Gastrocnemius medialis (tissue), 4 donors: ENCODE data around the gene ERICH3. TPM values are rescaled to one million over a fixed set of nuclear protein-coding genes. Genes with fewer than 3 reads are reported as not detected.

ENCODE experiments used
- ATAC-seq, 2 donors: fragments of 150-250 bp; one replicate each; pipeline ENCODE4 v1.9.1; 2016
- DNase-seq, 2 donors: peaks; one replicate each; pipeline ENCODE4 v3.0.0-alpha.2; 2019
- H3K27ac ChIP-seq, 4 donors: fragments of 200-600 bp; sonication (generic); 1 replicate in 1 of 4; 2 replicates in 3 of 4; pipeline ENCODE4 v1.5.1; 2016 to 2018; ENCODE audit warnings: mild to moderate bottlenecking in 2 of 4, moderate library complexity in 1 of 4
- H3K27me3 ChIP-seq, 3 donors: fragments of 200-600 bp; sonication (generic) in 2 of 3; 1 replicate in 1 of 3; 2 replicates in 2 of 3; pipeline versions ENCODE4 v1.5.1 to v1.6.0; 2016 to 2019; ENCODE audit warnings: mild to moderate bottlenecking in 1 of 3, moderate library complexity in 1 of 3
- H3K36me3 ChIP-seq, 2 donors: fragments of 200-600 bp; sonication (generic) in 1 of 2; one replicate each; pipeline ENCODE4 v1.5.1; 2017 to 2018
- H3K4me1 ChIP-seq, 2 donors: fragments of 200-600 bp; sonication (generic) in 1 of 2; one replicate each; pipeline ENCODE4 v1.5.1; 2016 to 2017; ENCODE audit warnings: mild to moderate bottlenecking in 2 of 2
- H3K4me3 ChIP-seq, 4 donors: fragments of 200-600 bp; sonication (generic) in 3 of 4; 1 replicate in 1 of 4; 2 replicates in 3 of 4; pipeline ENCODE4 v1.5.1; 2016 to 2019; ENCODE audit warnings: mild to moderate bottlenecking in 2 of 4
- H3K9me3 ChIP-seq, 3 donors: fragments of 200-600 bp; sonication (generic) in 2 of 3; 1 replicate in 1 of 3; 2 replicates in 2 of 3; pipeline ENCODE4 v1.5.1; 2016 to 2019
- POLR2A ChIP-seq, 2 donors: fragments of 450-650 bp; IDR thresholded peaks; one replicate each; pipeline ENCODE4 v1.6.1; 2017; ENCODE audit warnings: antibody characterized with exemption in 2 of 2, mild to moderate bottlenecking in 2 of 2, moderate library complexity in 2 of 2
- in situ Hi-C, 4 donors: fragments of 200-750 bp; cut with MboI; loops; one replicate each; pipeline versions ENCODE4 v1.15.0 to v1.8.0; 2017; ENCODE audit warnings: low sequenced_read_pairs in 4 of 4
- intact Hi-C: fragments of 100-400 bp; cut with DNase I; formaldehyde crosslinking; loops from one replicate; pipeline ENCODE4 v1.15.1; 2023; ENCODE audit warnings: low total_unique reads
- total RNA-seq, 4 donors: library from RNA; depleted of rRNA; stranded (reverse); fragments of >200 nt; gene quantifications; one replicate each; pipeline versions ENCODE4 v1.1.0 to v1.2.3, GENCODE V29; 2016
- TF ChIP-seq, protein P1 (sequence below), 5 experiments: fragments of 450-650 bp in 3 of 5; fragments of 200-600 bp in 2 of 5; sonication (generic) in 2 of 5; IDR thresholded peaks in 4 of 5; conservative IDR thresholded peaks in 1 of 5; 1 replicate in 4 of 5; 2 replicates in 1 of 5; pipeline ENCODE4 v1.5.1; 2016 to 2019; ENCODE audit warnings: antibody characterized with exemption in 5 of 5, mild to moderate bottlenecking in 3 of 5, moderate library complexity in 3 of 5

The ERICH3 gene
- total RNA-seq, 4 donors from 2014 or later: not detected

DNA sequence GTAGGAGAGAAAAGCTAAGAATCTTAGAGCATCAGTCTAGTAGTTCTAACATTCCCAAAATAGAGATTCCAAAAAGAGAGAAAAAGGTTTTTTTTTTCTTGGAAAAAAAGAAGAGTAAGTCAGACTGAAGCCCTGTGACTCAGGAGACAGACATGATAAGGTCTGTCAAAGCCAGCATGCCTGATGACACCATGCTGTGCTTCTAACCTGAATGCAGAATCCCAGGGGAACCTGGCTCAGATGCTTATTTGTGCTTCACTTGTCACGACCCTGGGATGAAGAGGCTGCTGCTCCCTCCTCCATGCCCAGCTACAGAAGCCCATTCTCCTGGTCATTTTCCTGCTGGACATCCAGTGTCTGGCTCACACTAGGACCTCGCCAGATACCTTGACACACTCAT is 44.3 kb downstream of the ERICH3 start:
- in situ Hi-C loops: no loop called here
- H3K27me3 ChIP-seq: no peaks in the 10 kb centered on the region
- ATAC-seq (no peak), DNase-seq (no peak)
- H3K4me1 ChIP-seq: no peaks in the 10 kb centered on the region
- intact Hi-C loops: no loop called here
- no peak for TF ChIP-seq POLR2A (IDR thresholded peaks at IDR 0.05)
- TF ChIP-seq, protein P1, sequence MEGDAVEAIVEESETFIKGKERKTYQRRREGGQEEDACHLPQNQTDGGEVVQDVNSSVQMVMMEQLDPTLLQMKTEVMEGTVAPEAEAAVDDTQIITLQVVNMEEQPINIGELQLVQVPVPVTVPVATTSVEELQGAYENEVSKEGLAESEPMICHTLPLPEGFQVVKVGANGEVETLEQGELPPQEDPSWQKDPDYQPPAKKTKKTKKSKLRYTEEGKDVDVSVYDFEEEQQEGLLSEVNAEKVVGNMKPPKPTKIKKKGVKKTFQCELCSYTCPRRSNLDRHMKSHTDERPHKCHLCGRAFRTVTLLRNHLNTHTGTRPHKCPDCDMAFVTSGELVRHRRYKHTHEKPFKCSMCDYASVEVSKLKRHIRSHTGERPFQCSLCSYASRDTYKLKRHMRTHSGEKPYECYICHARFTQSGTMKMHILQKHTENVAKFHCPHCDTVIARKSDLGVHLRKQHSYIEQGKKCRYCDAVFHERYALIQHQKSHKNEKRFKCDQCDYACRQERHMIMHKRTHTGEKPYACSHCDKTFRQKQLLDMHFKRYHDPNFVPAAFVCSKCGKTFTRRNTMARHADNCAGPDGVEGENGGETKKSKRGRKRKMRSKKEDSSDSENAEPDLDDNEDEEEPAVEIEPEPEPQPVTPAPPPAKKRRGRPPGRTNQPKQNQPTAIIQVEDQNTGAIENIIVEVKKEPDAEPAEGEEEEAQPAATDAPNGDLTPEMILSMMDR (IDR thresholded peaks at IDR 0.05 in 4 of 5, conservative IDR thresholded peaks at IDR 0.05 in 1 of 5): no peak
- no peaks in the 10 kb centered on the region for H3K36me3 ChIP-seq
- no peak overlapping the region for H3K4me3 ChIP-seq
- H3K9me3 ChIP-seq: no peaks in the 10 kb centered on the region
- H3K27ac ChIP-seq: no peak overlapping the region

DNA sequence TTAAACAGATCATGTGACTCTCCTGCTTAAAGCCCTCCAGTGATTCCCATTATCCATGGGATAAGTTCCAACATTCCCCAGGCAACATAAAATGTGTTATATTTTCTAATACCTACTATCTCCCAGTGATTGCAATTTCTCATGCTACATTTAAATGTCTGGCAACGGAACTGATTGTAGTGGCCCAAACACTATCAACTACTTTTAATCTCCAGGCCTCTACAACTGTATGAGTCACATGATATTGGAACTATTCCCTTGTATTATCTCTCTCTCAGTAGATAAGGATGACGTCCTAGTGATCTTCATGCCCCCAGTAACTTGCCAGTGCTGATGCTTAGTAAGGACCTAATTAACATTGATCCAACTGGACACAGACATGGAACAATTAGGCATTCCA is 49.9 kb downstream of the ERICH3 start:
- no peaks in the 10 kb centered on the region for H3K36me3 ChIP-seq
- DNase-seq: no peak
- no peaks in the 10 kb centered on the region for H3K4me1 ChIP-seq
- ATAC-seq: no peak
- H3K27ac ChIP-seq: no peak overlapping the region
- H3K27me3 ChIP-seq: no peaks in the 10 kb centered on the region
- in situ Hi-C loops: no loop called here
- no peaks in the 10 kb centered on the region for H3K9me3 ChIP-seq
- intact Hi-C loops: no loop called here
- H3K4me3 ChIP-seq: no peak overlapping the region
- TF ChIP-seq POLR2A (IDR thresholded peaks at IDR 0.05): no peak
- TF ChIP-seq, protein P1 (IDR thresholded peaks at IDR 0.05 in 4 of 5, conservative IDR thresholded peaks at IDR 0.05 in 1 of 5): no peak

DNA sequence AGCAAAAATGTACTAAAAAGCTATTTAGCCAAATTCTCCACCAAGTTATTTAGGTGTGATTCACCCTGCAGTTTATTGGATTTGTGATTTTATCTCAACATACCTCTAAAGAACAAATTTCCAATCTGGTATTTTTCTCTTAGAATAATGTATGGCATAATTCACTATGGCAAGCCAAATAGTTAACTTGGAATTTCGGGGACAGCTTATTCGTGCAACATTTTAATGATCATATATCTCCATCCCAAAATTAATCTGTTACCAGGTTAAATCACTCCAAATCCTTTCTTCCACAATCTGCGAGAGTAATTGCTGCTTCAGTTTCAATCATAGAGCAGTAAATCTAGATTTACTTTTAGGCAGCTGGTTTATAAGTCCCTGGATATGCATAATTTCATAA is 53.4 kb downstream of the ERICH3 start:
- TF ChIP-seq, protein P1 (IDR thresholded peaks at IDR 0.05 in 4 of 5, conservative IDR thresholded peaks at IDR 0.05 in 1 of 5): no peak
- TF ChIP-seq POLR2A (IDR thresholded peaks at IDR 0.05): no peak
- ATAC-seq (no peak), DNase-seq (no peak)
- Histone ChIP-seq H3K4me1 (no peaks in the 10 kb centered on the region), H3K9me3 (no peaks in the 10 kb centered on the region), H3K36me3 (no peaks in the 10 kb centered on the region), H3K27ac (no peak overlapping the region), H3K4me3 (no peak overlapping the region), H3K27me3 (no peaks in the 10 kb centered on the region)
- in situ Hi-C loops: no loop called here
- intact Hi-C loops: no loop called here

DNA sequence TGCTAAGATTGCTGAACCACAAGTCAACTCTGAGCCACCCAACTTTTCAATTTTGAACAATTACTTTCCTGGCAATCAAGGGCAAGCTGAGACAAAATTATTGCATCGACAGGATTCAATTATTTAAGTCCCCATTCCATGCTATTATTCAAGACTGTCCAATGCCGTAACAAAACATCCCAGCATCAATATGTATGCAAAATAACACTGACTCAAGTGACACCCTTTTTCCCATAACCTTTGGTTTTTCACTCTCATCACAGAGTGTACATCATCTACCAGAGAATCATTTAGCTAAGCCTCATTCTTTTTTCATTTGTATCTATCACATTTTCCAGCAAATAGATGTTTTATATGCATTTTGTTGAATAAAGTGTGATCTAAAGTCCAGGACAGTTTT is 54.6 kb downstream of the ERICH3 start:
- Histone ChIP-seq H3K27ac (no peak overlapping the region), H3K4me1 (no peaks in the 10 kb centered on the region), H3K4me3 (no peak overlapping the region), H3K27me3 (no peaks in the 10 kb centered on the region), H3K9me3 (no peaks in the 10 kb centered on the region), H3K36me3 (no peaks in the 10 kb centered on the region)
- in situ Hi-C loops (no loop called here), intact Hi-C loops (no loop called here)
- TF ChIP-seq, protein P1 (IDR thresholded peaks at IDR 0.05 in 4 of 5, conservative IDR thresholded peaks at IDR 0.05 in 1 of 5): no peak
- TF ChIP-seq POLR2A (IDR thresholded peaks at IDR 0.05): no peak
- ATAC-seq: no peak
- no peak for DNase-seq

DNA sequence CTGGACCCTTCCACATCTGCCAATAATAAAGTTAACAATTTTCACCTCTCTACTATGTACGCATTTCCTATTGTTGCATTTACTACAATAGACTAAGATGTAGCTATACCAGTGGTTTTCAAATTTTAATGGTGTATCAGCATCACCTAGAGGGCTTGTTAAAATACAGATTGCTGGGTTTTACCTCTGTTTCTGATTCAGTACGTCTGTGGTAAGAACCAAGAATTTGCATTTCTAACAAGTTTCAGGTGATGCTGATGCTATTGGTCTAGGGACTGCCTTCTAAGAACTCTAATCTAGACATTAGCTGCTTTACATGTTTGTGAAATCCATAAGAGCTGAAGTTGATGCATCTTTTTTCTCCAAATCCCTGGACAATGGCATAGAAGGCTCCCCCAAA is 59.7 kb downstream of the ERICH3 start:
- H3K4me3 ChIP-seq: no peak overlapping the region
- H3K27me3 ChIP-seq: no peaks in the 10 kb centered on the region
- intact Hi-C loops (no loop called here), in situ Hi-C loops (no loop called here)
- TF ChIP-seq POLR2A (IDR thresholded peaks at IDR 0.05): no peak
- TF ChIP-seq, protein P1 (IDR thresholded peaks at IDR 0.05 in 4 of 5, conservative IDR thresholded peaks at IDR 0.05 in 1 of 5): no peak
- H3K9me3 ChIP-seq: no peaks in the 10 kb centered on the region
- ATAC-seq: no peak
- H3K36me3 ChIP-seq: no peaks in the 10 kb centered on the region
- no peak overlapping the region for H3K27ac ChIP-seq
- no peaks in the 10 kb centered on the region for H3K4me1 ChIP-seq
- no peak for DNase-seq
